ENCODE data around the gene NDUFAF8.

The NDUFAF8 gene

GRCh38 chr17:81253358-81254131 is 14.4 kb downstream of the NDUFAF8 start:
- DNase-seq (ENCODE audit: low spot score): peak; percentile 63

GRCh38 chr17:81254955-81255717 is 16.0 kb downstream of the NDUFAF8 start:
- DNase-seq (ENCODE audit: low spot score): no peak

- DNase-seq (ENCODE audit: low spot score): no peak
These were observed 17.5 kb downstream of the NDUFAF8 start for GRCh38 chr17:81256616-81257015.

- DNase-seq (ENCODE audit: low spot score): no peak
These were observed 18.4 kb downstream of the NDUFAF8 start for GRCh38 chr17:81257533-81257932.

GRCh38 chr17:81258292-81258691 is 19.2 kb downstream of the NDUFAF8 start:
- no peak for DNase-seq (ENCODE audit: low spot score)

- DNase-seq (ENCODE audit: low spot score): no peak
These were observed 20.0 kb downstream of the NDUFAF8 start for GRCh38 chr17:81259058-81259605.

- DNase-seq (ENCODE audit: low spot score): no peak
These were observed 21.1 kb downstream of the NDUFAF8 start for GRCh38 chr17:81260171-81260570.

- DNase-seq (ENCODE audit: low spot score): no peak
These were observed 21.5 kb downstream of the NDUFAF8 start for GRCh38 chr17:81260641-81261040.

GRCh38 chr17:81261096-81261495 is 22.0 kb downstream of the NDUFAF8 start:
- DNase-seq (ENCODE audit: low spot score): no peak

GRCh38 chr17:81261582-81262336 is 22.6 kb downstream of the NDUFAF8 start:
- DNase-seq (ENCODE audit: low spot score): no peak

- DNase-seq (ENCODE audit: low spot score): no peak
These were observed 24.5 kb downstream of the NDUFAF8 start for GRCh38 chr17:81263371-81264181.

- DNase-seq (ENCODE audit: low spot score): no peak
These were observed 25.5 kb downstream of the NDUFAF8 start for GRCh38 chr17:81264640-81265039.

GRCh38 chr17:81265576-81265975 is 26.5 kb downstream of the NDUFAF8 start:
- DNase-seq (ENCODE audit: low spot score): no peak

- no peak for DNase-seq (ENCODE audit: low spot score)
These were observed 28.4 kb downstream of the NDUFAF8 start for GRCh38 chr17:81267390-81268067.

- DNase-seq (ENCODE audit: low spot score): no peak
These were observed 31.2 kb downstream of the NDUFAF8 start for GRCh38 chr17:81270279-81270678.

- no peak for DNase-seq (ENCODE audit: low spot score)
These were observed 32.1 kb downstream of the NDUFAF8 start for GRCh38 chr17:81271226-81271625.

GRCh38 chr17:81272616-81273015 is 33.5 kb downstream of the NDUFAF8 start:
- no peak for DNase-seq (ENCODE audit: low spot score)

- DNase-seq (ENCODE audit: low spot score): no peak
These were observed 34.8 kb downstream of the NDUFAF8 start for GRCh38 chr17:81273698-81274470.

GRCh38 chr17:81274471-81274855 is 35.3 kb downstream of the NDUFAF8 start:
- no peak for DNase-seq (ENCODE audit: low spot score)

- DNase-seq (ENCODE audit: low spot score): no peak
These were observed 37.7 kb downstream of the NDUFAF8 start for GRCh38 chr17:81276781-81277180.
